A204.1 (cell line): ENCODE results near the gene PCNX2.

Source experiments
- FAIRE-seq: peaks from 2 replicates; lab custom pipeline; 2012; peaks lifted over from hg19 to GRCh38; lab: Jason Lieb, UNC

PCNX2 gene

GRCh38 chr1:233319272-233319671, 23.7 kb upstream of the PCNX2 start:
- no peak for FAIRE-seq

DNA sequence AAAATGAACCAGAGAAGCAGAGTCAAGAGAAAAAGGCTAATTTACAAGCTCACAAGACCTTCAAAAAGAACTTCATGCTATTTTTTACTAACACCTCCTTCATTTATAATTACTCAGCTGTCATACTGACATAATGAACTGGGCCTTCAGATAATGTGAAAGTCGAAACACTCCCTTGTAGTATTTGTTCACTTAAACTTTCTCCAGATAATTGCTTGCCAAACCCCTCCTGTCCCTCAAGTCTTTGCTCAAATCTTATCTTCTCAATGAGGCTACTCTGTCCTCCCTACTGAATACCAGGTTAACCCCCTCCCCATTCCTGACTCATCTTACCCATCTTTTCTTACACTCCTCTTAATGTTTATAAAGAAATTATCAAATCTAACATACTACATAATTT, 20.9 kb upstream of the PCNX2 start:
- no peak for FAIRE-seq

DNA sequence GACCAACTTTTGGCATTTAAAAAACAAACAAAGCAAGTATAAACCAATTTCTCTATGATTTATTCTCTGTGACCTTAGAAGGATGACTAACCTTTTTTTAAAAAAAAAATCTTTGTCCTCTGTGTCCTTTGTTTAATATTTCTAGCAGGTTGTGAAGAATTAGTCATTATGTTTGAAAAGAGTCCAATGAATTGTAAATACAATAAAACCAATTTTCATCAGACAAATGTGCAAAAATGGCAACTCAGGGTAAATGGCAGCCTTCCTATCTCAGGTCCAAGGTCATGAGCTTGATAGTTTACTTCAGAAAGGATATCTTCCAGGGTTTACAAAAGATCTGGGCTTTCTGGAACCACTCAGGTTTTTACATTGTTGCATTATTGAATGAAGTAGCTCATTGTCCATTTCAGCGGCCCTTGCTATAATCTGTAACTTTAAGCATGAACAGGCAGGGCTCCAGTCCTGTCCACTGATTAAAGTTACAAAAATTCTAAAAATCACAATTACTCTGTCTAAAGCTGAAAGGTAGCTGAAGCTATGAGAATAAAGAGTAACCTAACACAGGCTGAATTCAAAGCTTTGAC, 20.3 kb upstream of the PCNX2 start:
- FAIRE-seq = no peak

- no peak for FAIRE-seq
These were observed 18.1 kb upstream of the PCNX2 start for GRCh38 chr1:233313434-233314155.

- FAIRE-seq = peak; percentile 96
These were observed 9.1 kb upstream of the PCNX2 start for GRCh38 chr1:233304489-233305102.

- no peak for FAIRE-seq
These were observed 4.8 kb upstream of the PCNX2 start for GRCh38 chr1:233300326-233300725.

GRCh38 chr1:233299450-233299849, 3.9 kb upstream of the PCNX2 start:
- no peak for FAIRE-seq

DNA sequence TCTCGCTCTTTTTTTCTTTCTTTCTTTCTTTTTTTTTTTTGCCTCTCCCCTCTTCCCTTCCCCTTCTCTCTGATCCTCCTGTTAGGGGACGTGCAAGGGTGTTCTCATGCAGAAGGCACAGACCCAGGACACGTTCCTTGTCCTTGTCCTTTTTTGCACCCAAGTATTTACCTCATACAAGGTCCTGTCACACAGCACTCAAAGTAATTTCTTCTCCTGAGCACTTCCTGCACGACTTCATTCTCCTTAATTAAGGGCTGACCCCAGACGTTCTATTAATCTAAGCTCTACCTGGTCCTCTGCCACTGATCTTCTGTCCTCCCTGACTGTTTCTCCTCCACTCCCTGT, 424 bp upstream of the PCNX2 start:
- no peak for FAIRE-seq

- FAIRE-seq = no peak
These were observed 650 bp downstream of the PCNX2 start for GRCh38 chr1:233294913-233295236.

DNA sequence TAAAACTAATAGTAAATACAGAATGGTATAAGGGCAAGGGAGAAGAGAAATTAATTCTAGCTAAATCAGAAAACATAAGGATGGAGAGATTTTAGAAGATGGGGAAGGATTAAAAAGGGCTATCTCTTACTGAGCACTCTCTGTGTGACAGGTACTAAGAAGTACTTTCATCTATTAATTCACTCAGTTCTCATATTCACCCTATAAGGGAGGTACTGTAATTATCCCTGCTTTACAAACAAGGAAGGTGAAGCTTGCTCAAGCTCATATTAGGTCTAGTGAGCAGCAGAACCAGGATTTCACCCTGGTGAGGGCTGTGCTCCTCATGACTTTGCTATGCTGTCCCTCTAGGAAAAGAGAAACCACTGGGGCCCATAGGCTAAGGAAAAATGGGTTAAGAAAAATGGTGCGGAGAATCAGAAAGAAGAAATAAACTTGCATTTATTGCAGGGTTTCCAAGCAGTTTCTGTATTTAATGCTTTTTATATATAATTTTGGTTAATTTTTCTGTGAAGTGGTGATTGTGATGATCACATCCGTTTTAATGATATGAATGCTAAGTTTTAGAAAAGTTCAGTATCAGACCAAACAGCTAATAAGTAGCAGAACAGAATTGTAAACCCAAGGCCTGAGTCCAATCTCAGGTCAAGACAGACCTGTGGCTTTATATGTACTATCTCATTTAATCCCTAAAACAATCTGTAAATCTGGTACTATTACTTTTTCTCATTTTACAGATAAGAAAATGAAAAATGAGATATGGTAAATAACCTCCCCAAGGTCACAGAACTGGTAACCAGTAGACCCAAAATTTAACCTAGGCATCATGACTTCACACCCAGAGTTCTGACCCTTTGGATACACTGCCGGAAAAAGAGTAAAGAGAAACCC, 1.7 kb downstream of the PCNX2 start:
- FAIRE-seq = no peak

DNA sequence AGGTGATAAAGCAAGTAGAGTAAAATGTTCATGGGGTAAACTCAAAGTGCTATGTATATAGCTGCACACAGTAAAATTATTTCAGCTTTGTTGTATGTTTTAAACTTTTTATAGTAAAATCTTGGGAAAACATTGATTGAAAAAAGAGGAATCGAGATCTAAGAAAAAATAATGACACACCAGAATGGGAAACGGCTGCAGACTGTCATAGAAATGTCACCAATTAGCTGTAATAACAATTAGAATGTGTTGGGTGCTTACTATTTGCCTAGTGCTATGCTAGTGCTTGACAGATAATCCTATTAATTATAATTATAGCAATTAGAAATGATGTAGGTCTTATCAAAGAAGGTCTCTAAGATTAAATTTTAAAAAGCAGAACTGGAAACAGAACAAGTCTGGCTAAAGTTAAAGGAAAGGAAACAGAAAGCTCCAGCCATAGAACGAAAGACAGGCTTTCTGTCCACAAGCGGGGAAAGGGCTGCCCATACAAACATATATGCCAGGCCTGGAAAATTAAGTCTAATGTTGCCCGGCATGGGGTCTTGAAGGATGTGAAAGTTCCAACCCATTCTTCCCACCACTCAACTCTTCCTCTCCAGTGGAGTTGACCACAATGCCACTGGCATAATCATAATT, 5.0 kb downstream of the PCNX2 start:
- no peak for FAIRE-seq

GRCh38 chr1:233289676-233290075, 5.8 kb downstream of the PCNX2 start:
- no peak for FAIRE-seq

- no peak for FAIRE-seq
These were observed 13.0 kb downstream of the PCNX2 start for GRCh38 chr1:233282582-233282886.

DNA sequence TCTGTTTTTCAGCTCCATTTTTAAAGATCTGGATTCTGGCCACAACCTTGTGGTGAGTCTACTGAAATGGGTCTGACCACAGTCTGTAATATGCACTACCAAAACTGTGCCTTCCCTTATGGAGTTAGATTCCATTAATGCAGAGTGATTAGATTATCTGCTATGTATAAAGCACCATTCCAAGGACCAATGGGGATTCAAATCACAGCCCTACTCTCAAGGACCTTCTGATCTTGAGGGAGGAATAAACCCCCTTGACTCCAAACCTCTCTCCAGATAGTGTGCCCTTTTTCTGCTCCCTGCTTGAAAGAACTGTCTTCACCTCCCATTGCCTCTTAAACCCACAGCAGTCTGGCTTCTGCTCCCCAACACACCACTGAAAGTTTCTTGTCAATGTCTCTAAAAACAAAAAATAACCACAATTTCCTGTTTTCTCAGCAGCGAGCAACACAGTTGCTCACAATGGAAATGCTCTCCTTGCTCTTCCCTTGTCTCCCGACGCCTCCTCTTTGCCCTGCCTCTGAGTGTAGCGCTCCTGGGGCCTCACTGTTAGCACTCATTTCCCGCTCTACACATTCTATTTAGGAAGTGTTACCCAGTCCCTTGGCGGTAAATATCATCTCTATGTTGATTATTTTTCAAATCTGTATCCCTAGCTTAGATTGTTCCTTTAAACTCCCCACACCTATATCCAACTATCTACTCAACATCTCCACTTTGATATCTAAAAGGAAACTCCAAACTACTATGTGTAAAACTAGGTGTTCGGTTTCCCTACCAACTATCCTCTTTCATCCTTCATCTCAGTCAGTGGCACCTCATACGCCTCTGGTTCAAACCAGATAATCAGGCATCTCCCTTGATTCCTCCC, 13.6 kb downstream of the PCNX2 start:
- no peak for FAIRE-seq

- no peak for FAIRE-seq
These were observed 15.6 kb downstream of the PCNX2 start for GRCh38 chr1:233279971-233280370.

GRCh38 chr1:233278631-233279030, 16.9 kb downstream of the PCNX2 start:
- no peak for FAIRE-seq

GRCh38 chr1:233277637-233278606, 17.6 kb downstream of the PCNX2 start:
- no peak for FAIRE-seq

DNA sequence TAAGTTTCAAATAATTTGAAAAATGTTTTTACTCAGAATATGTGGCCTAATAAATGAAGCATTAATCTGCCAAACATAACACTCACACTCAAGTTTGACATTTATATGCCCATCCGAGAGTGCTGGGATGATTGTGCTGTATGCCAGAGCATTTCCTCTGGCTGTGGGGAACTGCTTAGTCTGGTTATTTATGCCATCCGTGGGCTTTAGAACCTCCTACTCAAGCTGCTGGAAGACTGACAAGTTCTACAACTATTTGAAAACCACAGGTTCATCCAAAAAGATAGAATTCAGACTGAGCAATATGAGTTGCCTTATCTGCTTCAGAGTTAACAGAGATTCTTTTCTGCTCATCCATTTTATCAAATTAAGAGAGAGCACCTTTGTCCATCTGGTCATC, 25.9 kb downstream of the PCNX2 start:
- FAIRE-seq = no peak

GRCh38 chr1:233268389-233269022, 27.0 kb downstream of the PCNX2 start:
- FAIRE-seq = no peak

- FAIRE-seq = no peak
These were observed 33.8 kb downstream of the PCNX2 start for GRCh38 chr1:233261695-233262094.
